ENCODE data around the gene NAPA.
A peak's percentile ranks its signal among the peaks of the same experiment; 100 is the strongest.
"Not testable (repeated sequence)": the region's sequence is repeated elsewhere in the genome, so short reads cannot be mapped to it uniquely, and the experiment has no call there.

NAPA gene

GRCh38 chr19:47486220-47486619 is 28.6 kb downstream of the NAPA start:
- DNase-seq (ENCODE audit: low spot score), result not testable (repeated sequence)

- no peak for DNase-seq (ENCODE audit: low spot score)
Measured at GRCh38 chr19:47485210-47485609, 29.7 kb downstream of the NAPA start.

- DNase-seq (ENCODE audit: low spot score), result peak; percentile 89
Measured at GRCh38 chr19:47483800-47484690, 30.8 kb downstream of the NAPA start, which contains the start of gene KPTN. Gene KPTN (minus strand): TSS chr19:47484219. CDS start chr19:47484160, 59 bp downstream.

- no peak for DNase-seq (ENCODE audit: low spot score)
Measured at GRCh38 chr19:47483200-47483599, 31.7 kb downstream of the NAPA start.

- no peak for DNase-seq (ENCODE audit: low spot score)
Measured at GRCh38 chr19:47481460-47482052, 33.3 kb downstream of the NAPA start.

GRCh38 chr19:47480658-47481057 is 34.2 kb downstream of the NAPA start:
- no peak for DNase-seq (ENCODE audit: low spot score)

- no peak for DNase-seq (ENCODE audit: low spot score)
Measured at GRCh38 chr19:47479701-47480503, 35.0 kb downstream of the NAPA start.

GRCh38 chr19:47476438-47476972 is 38.4 kb downstream of the NAPA start:
- no peak for DNase-seq (ENCODE audit: low spot score)

GRCh38 chr19:47475465-47475864 is 39.4 kb downstream of the NAPA start:
- no peak for DNase-seq (ENCODE audit: low spot score)

- no peak for DNase-seq (ENCODE audit: low spot score)
Measured at GRCh38 chr19:47473336-47473735, 41.5 kb downstream of the NAPA start.

GRCh38 chr19:47471733-47472457 is 43.0 kb downstream of the NAPA start, which contains the start of gene SLC8A2:
Gene SLC8A2 (minus strand): TSS chr19:47471893. CDS start chr19:47466403, 5,490 bp downstream.
- DNase-seq (ENCODE audit: low spot score), result peak; percentile 67

- no peak for DNase-seq (ENCODE audit: low spot score)
Measured at GRCh38 chr19:47471381-47471732, 43.5 kb downstream of the NAPA start.

GRCh38 chr19:47470447-47471195 is 44.2 kb downstream of the NAPA start:
- DNase-seq (ENCODE audit: low spot score), result no peak

GRCh38 chr19:47469719-47470118 is 45.1 kb downstream of the NAPA start:
- no peak for DNase-seq (ENCODE audit: low spot score)

- no peak for DNase-seq (ENCODE audit: low spot score)
Measured at GRCh38 chr19:47469363-47469700, 45.5 kb downstream of the NAPA start.

- DNase-seq (ENCODE audit: low spot score), result no peak
Measured at GRCh38 chr19:47467914-47468313, 46.9 kb downstream of the NAPA start.

GRCh38 chr19:47465957-47466356 is 48.9 kb downstream of the NAPA start:
- DNase-seq (ENCODE audit: low spot score), result no peak

- DNase-seq (ENCODE audit: low spot score), result no peak
Measured at GRCh38 chr19:47464675-47465419, 50.0 kb downstream of the NAPA start.

- DNase-seq (ENCODE audit: low spot score), result no peak
Measured at GRCh38 chr19:47461876-47462275, 53.0 kb downstream of the NAPA start.

GRCh38 chr19:47459477-47459876 is 55.4 kb downstream of the NAPA start:
- no peak for DNase-seq (ENCODE audit: low spot score)

Data from Ammon's horn (tissue), 1 donor.